Measurements from ENCODE around the gene JUNB.

The JUNB gene

GRCh38 chr19:12774588-12775555 lies 16.4 kb upstream of the JUNB start, which contains the start of gene HOOK2:
HOOK2 (minus strand) TSS chr19:12775552; CDS start chr19:12775449, 103 bp downstream.
- DNase-seq = peak; percentile 97

- DNase-seq = peak; percentile 92
These were observed 13.9 kb upstream of the JUNB start for GRCh38 chr19:12777217-12778016.

GRCh38 chr19:12778017-12778904 lies 13.0 kb upstream of the JUNB start:
- DNase-seq = peak; percentile 87

- no peak for DNase-seq
These were observed 12.5 kb upstream of the JUNB start for GRCh38 chr19:12778905-12779161.

- peak; percentile 82 for DNase-seq
These were observed 11.9 kb upstream of the JUNB start for GRCh38 chr19:12779162-12779993.

GRCh38 chr19:12782174-12782423 lies 9.2 kb upstream of the JUNB start:
- DNase-seq = no peak

DNA sequence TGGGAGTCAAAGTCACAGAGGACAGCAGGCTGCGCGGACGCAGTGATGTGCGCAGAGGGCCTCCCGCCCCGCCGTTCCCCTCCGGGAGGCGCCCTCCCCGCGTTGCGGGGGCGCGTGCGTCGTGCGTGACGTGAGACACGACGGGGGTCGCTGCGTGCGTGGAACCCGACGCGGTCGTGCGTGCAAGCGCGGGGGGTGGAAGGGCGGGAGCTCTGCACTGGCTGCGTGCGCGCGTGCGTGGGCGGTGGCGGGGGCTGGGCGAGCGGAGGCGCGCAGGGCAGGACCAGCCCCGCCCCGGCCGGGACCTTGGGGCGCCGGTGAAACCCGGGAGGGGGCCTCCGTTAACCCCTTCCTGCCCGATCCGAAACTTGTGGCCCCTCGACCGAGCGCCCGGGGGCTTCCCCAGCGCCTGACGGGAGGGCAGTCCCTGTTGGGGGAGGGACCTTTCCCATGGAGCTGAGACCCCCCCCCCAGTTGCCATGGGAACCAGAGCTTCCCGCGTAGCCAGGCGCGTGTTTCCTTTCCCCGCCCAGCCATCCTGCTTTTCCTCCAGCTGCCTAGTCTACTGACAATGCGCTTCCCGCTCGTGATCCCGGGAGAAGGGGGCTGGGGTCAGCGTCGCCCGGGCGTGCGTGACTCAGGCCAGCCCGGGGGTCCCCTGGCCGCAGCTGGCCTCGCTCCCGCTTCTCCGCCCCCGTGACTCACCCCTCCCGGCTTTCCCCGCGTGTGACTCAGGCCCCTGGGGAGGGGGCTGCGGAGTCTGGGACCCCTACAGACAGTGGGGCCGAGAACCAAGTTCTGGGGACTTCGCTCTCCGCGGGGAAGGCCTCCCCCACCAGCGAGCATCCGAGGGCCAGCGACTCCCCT lies 8.6 kb upstream of the JUNB start:
- DNase-seq = peak; percentile 95

- DNase-seq = no peak
These were observed 7.9 kb upstream of the JUNB start for GRCh38 chr19:12783291-12783848.

GRCh38 chr19:12783849-12784393 lies 7.4 kb upstream of the JUNB start:
- DNase-seq = peak; percentile 89

GRCh38 chr19:12784394-12784870 lies 6.9 kb upstream of the JUNB start:
- no peak for DNase-seq

DNA sequence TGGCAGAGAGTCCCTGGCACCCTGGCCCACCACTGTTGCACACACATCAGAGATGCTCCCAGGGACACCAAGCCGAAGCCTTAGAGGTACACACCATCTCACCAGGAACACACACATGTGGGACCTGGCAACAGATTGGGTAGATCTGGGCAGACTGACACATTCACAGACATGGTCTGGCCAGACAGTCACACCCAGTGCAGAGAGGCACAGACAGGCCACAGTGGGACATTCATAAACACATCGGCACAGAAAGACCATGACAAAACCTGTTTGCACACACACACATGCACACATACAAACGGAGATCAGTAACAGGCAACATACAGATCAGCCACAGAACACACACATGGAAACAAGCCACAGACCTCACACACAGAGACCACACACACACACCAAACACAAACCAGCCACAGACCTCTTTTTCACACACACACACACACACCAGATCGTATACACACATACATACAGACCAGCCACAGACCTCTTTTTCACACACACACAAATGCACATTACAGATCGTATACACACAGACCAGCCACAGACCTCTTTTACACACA lies 6.3 kb upstream of the JUNB start:
- DNase-seq = no peak

- DNase-seq = no peak
These were observed 5.8 kb upstream of the JUNB start for GRCh38 chr19:12785431-12786031.

- DNase-seq = no peak
These were observed 5.0 kb upstream of the JUNB start for GRCh38 chr19:12786141-12786870.

- no peak for DNase-seq
These were observed 4.3 kb upstream of the JUNB start for GRCh38 chr19:12786952-12787351.

DNA sequence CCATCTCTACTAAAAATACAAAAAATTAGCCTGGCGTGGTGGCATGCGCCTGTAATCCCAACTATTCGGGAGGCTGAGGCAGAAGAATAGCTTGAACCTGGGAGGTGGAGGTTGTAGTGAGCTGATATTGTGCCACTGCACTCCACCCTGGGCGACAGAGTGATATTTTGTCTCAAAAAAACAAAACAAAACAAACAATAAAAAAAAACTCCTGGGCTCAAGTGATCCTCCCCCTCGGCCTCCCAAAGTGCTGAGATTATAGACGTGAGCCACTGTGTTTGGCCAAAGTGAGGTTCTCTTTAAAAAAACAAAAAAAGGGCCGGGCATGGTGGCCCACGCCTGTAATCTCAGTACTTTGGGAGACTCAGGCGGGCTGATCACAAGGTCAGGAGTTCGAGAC lies 3.8 kb upstream of the JUNB start:
- DNase-seq = no peak

DNA sequence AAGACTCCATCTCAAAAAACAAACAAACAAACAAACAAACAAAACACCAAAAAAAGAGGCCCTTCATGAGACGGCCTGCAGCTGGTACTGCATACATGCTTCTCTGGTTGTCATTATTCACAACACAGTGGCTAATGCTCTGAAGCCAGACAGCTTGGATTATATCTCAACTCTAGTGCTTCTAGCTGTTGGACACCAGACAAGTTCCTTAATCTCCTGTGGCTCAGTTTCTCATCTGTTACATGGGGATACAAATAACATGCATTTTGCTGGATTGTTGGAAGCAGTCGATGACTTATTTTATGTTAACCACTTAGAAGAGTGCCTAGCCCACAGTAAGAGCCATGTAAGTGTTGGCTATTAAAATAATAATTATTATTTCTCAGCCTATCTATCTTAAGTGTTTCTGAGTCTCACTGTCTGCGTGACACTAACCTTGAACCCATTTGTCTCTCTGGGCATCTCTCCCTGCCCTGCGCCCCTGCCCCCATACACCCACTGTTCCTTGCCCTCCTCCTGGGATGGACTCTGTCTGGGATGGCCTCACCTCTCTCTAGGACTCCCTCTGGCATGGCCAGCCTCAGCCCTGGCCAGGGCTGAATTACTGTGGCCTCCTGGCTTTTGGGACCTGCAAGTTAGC lies 3.1 kb upstream of the JUNB start:
- DNase-seq = no peak

DNA sequence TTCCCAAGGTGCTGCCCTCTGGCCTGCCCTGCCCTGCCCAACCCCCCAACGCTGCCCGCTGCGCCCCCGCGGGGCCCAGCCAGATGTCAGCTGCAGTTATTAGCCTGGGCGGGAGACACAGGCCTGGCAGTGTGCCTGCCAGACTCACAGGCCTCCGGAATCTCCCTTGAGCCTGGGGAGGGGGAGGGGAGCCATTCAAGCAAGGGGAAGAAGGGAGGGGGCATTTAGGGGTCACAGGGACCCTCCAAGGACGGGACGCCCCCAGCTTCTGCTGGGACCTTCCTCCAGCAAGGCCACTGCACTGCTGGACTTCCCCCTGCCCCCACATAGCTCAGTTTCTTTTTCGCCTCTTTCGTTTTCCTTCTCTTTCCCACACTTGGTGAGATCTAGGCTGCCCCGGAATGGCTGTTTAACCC lies 2.6 kb upstream of the JUNB start:
- DNase-seq = peak; percentile 89

DNA sequence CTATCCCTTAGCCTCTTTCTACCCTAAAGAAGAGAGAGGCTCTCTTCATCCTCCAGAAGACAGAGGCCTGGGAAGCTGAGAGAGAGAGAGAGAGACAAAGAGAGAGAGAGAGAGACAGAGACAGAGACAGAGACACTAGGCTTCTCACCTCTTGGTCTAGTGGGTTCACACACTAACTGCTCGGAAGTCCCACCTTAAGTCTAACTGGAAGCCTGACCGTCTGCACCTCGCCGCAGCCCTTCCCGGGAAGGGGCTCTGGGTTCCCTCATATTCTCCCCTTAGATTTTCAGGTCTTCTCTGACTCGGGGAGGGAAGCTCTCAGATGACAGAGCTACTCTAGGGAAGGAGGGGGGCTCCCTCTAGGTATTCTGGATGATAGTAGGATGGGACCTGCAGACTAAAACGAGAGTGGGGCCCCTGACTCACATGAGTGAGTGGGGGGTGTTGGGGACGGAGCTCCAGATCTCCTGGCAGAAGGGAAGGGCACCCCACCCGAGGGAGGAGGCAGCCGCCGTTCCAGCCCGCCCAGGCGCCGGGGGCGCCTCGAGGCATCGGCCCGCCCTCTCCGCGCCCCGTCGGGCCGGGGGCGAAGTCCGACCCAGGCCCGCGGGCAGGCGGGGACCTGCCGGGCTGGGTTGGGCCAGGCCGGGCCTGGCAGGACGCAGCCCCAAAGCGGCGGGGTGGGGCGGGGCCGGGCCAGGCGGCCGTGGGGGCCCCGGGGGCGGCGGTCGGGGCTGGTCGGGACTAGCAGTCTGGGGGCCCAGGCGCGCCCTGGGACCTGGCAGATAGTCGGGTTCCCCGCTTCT lies 2.0 kb upstream of the JUNB start:
- DNase-seq = peak; percentile 63
